Mucosa of stomach (tissue), 1 donor: Measurements from ENCODE around the gene NECAB2.

ENCODE experiments used
- H3K27me3 ChIP-seq: one replicate; pipeline ENCODE4 v1.7.0; 2013; ENCODE audit warnings: mild to moderate bottlenecking, low read length; ENCODE audit not compliant: control insufficient read depth, insufficient read depth
- H3K36me3 ChIP-seq: one replicate; pipeline ENCODE4 v1.7.0; 2013; ENCODE audit warnings: low read length; ENCODE audit not compliant: control insufficient read depth, insufficient read depth
- H3K4me1 ChIP-seq: one replicate; pipeline ENCODE4 v1.7.0; 2013; ENCODE audit warnings: mild to moderate bottlenecking, low read length; ENCODE audit not compliant: control insufficient read depth, insufficient read depth
- H3K4me3 ChIP-seq: one replicate; pipeline ENCODE4 v1.7.0; 2013; ENCODE audit warnings: low read length
- H3K9ac ChIP-seq: one replicate; pipeline ENCODE4 v1.7.0; 2013; ENCODE audit warnings: mild to moderate bottlenecking, low read length, moderate library complexity
- H3K9me3 ChIP-seq: one replicate; pipeline ENCODE4 v1.7.0; 2013; ENCODE audit warnings: mild to moderate bottlenecking, low read length, moderate library complexity; ENCODE audit not compliant: control insufficient read depth
- donor health status: Pancreatic carcinoma.

The NECAB2 gene

GRCh38 chr16:83931556-83931955, 36.5 kb upstream of the NECAB2 start:
- no peak overlapping the region for H3K4me3 ChIP-seq
- H3K4me1 ChIP-seq = no peaks in the 10 kb centered on the region
- no peaks in the 10 kb centered on the region for H3K36me3 ChIP-seq
- H3K9ac ChIP-seq = no peak overlapping the region
- H3K9me3 ChIP-seq = no peaks in the 10 kb centered on the region
- peaks cover 5% of the 10 kb centered on the region for H3K27me3 ChIP-seq

- Histone ChIP-seq H3K36me3 (no peaks in the 10 kb centered on the region), H3K9me3 (no peaks in the 10 kb centered on the region), H3K4me3 (no peak overlapping the region)
These were observed 35.7 kb upstream of the NECAB2 start for GRCh38 chr16:83932304-83932703.

GRCh38 chr16:83932955-83933673, 34.9 kb upstream of the NECAB2 start:
- no peaks in the 10 kb centered on the region for H3K9me3 ChIP-seq
- no peaks in the 10 kb centered on the region for H3K36me3 ChIP-seq
- H3K27me3 ChIP-seq = peaks cover 5% of the 10 kb centered on the region
- H3K9ac ChIP-seq = no peak overlapping the region
- no peak overlapping the region for H3K4me3 ChIP-seq
- H3K4me1 ChIP-seq = no peaks in the 10 kb centered on the region

More at GRCh38 chr16:83932304-83932703, 35.7 kb upstream of the NECAB2 start:
- Histone ChIP-seq H3K4me1 (no peaks in the 10 kb centered on the region), H3K27me3 (peaks cover 5% of the 10 kb centered on the region), H3K9ac (no peak overlapping the region)

- Histone ChIP-seq H3K4me3 (no peak overlapping the region), H3K27me3 (peaks cover 5% of the 10 kb centered on the region), H3K9ac (no peak overlapping the region), H3K9me3 (no peaks in the 10 kb centered on the region), H3K36me3 (no peaks in the 10 kb centered on the region), H3K4me1 (no peaks in the 10 kb centered on the region)
These were observed 34.0 kb upstream of the NECAB2 start for GRCh38 chr16:83933885-83934683.

- Histone ChIP-seq H3K9me3 (no peaks in the 10 kb centered on the region), H3K4me1 (peaks cover 4% of the 10 kb centered on the region), H3K9ac (no peak overlapping the region), H3K36me3 (no peaks in the 10 kb centered on the region), H3K27me3 (peaks cover 5% of the 10 kb centered on the region), H3K4me3 (no peak overlapping the region)
These were observed 33.4 kb upstream of the NECAB2 start for GRCh38 chr16:83934684-83934977.

GRCh38 chr16:83935005-83935857, 32.8 kb upstream of the NECAB2 start:
- Histone ChIP-seq H3K4me3 (no peak overlapping the region), H3K4me1 (peaks cover 4% of the 10 kb centered on the region), H3K9me3 (no peaks in the 10 kb centered on the region), H3K9ac (no peak overlapping the region), H3K27me3 (peaks cover 5% of the 10 kb centered on the region), H3K36me3 (no peaks in the 10 kb centered on the region)

GRCh38 chr16:83935858-83936255, 32.2 kb upstream of the NECAB2 start:
- no peak overlapping the region for H3K4me3 ChIP-seq
- peaks cover 5% of the 10 kb centered on the region for H3K27me3 ChIP-seq
- no peaks in the 10 kb centered on the region for H3K9me3 ChIP-seq
- no peaks in the 10 kb centered on the region for H3K36me3 ChIP-seq
- peaks cover 4% of the 10 kb centered on the region for H3K4me1 ChIP-seq
- H3K9ac ChIP-seq = no peak overlapping the region

- H3K4me3 ChIP-seq = no peak overlapping the region
- peaks cover 5% of the 10 kb centered on the region for H3K27me3 ChIP-seq
- no peak overlapping the region for H3K9ac ChIP-seq
- peaks cover 4% of the 10 kb centered on the region for H3K4me1 ChIP-seq
- H3K36me3 ChIP-seq = no peaks in the 10 kb centered on the region
- no peaks in the 10 kb centered on the region for H3K9me3 ChIP-seq
These were observed 31.4 kb upstream of the NECAB2 start for GRCh38 chr16:83936581-83937165.

- H3K9ac ChIP-seq = no peak overlapping the region
- no peaks in the 10 kb centered on the region for H3K9me3 ChIP-seq
- H3K27me3 ChIP-seq = peaks cover 5% of the 10 kb centered on the region
- H3K36me3 ChIP-seq = no peaks in the 10 kb centered on the region
- H3K4me3 ChIP-seq = no peak overlapping the region
- peaks cover 10% of the 10 kb centered on the region for H3K4me1 ChIP-seq
These were observed 30.8 kb upstream of the NECAB2 start for GRCh38 chr16:83937267-83937666.

- Histone ChIP-seq H3K36me3 (no peaks in the 10 kb centered on the region), H3K9me3 (no peaks in the 10 kb centered on the region), H3K4me1 (peaks cover 19% of the 10 kb centered on the region), H3K27me3 (peaks cover 5% of the 10 kb centered on the region), H3K4me3 (no peak overlapping the region), H3K9ac (no peak overlapping the region)
These were observed 29.8 kb upstream of the NECAB2 start for GRCh38 chr16:83937922-83938885.

- no peak overlapping the region for H3K4me3 ChIP-seq
- H3K36me3 ChIP-seq = no peaks in the 10 kb centered on the region
- H3K9me3 ChIP-seq = no peaks in the 10 kb centered on the region
- H3K27me3 ChIP-seq = peaks cover 3% of the 10 kb centered on the region
- no peak overlapping the region for H3K9ac ChIP-seq
- peaks cover 29% of the 10 kb centered on the region for H3K4me1 ChIP-seq
These were observed 28.7 kb upstream of the NECAB2 start for GRCh38 chr16:83939266-83939855.
